Activated CD8-positive, alpha-beta memory T cell treated with anti-CD3 and anti-CD28 coated beads, Interleukin-2, amount 50 U/mL, for 24 hours (primary cell): ENCODE measurements around the gene RNF130.

ENCODE experiments used
- DNase-seq: peaks from one replicate; pipeline ENCODE4 v3.0.0-alpha.2; 2020; ENCODE audit errors: extremely low read depth

RNF130 gene

GRCh38 chr5:180071531-180072255, at the start of gene RNF130:
RNF130 (minus strand) TSS chr5:180071759; CDS start chr5:180071702, 57 bp downstream.
- DNase-seq: peak; percentile 50

GRCh38 chr5:180120237-180121101, 48.9 kb upstream of the RNF130 start:
- DNase-seq: no peak

- no peak for DNase-seq
Measured at GRCh38 chr5:180119903-180120236, 48.3 kb upstream of the RNF130 start.

- DNase-seq: no peak
Measured at GRCh38 chr5:180119031-180119902, 47.7 kb upstream of the RNF130 start.

- no peak for DNase-seq
Measured at GRCh38 chr5:180118391-180118791, 46.8 kb upstream of the RNF130 start.

- no peak for DNase-seq
Measured at GRCh38 chr5:180117000-180117725, 45.6 kb upstream of the RNF130 start.

- DNase-seq: no peak
Measured at GRCh38 chr5:180116077-180116999, 44.8 kb upstream of the RNF130 start.

- DNase-seq: no peak
Measured at GRCh38 chr5:180115326-180116076, 43.9 kb upstream of the RNF130 start.

- DNase-seq: no peak
Measured at GRCh38 chr5:180114304-180115003, 42.9 kb upstream of the RNF130 start.

- DNase-seq: no peak
Measured at GRCh38 chr5:180113660-180114303, 42.2 kb upstream of the RNF130 start.

GRCh38 chr5:180112181-180112861, 40.8 kb upstream of the RNF130 start:
- DNase-seq: no peak

GRCh38 chr5:180111273-180112002, 39.9 kb upstream of the RNF130 start:
- no peak for DNase-seq

GRCh38 chr5:180109920-180110319, 38.4 kb upstream of the RNF130 start:
- DNase-seq: no peak

GRCh38 chr5:180107005-180107404, 35.4 kb upstream of the RNF130 start:
- no peak for DNase-seq

- DNase-seq: no peak
Measured at GRCh38 chr5:180105827-180106312, 34.3 kb upstream of the RNF130 start.

GRCh38 chr5:180104168-180104530, 32.6 kb upstream of the RNF130 start:
- DNase-seq: no peak
